DMS114 treated with DMSO at 0.1 percent for 48 hours (cell line): Measurements from ENCODE around the gene PRKCE.

Experiments used
- DNase-seq: peaks from one replicate; lab custom pipeline; 2025; ENCODE audit not compliant: unreplicated experiment; lab: John Stamatoyannopoulos, UW

PRKCE gene

GRCh38 chr2:45980161-45980865 is 328.8 kb downstream of the PRKCE start:
- no peak for DNase-seq

GRCh38 chr2:45981384-45981930 is 330.0 kb downstream of the PRKCE start:
- DNase-seq: no peak

GRCh38 chr2:45982096-45982495 is 330.6 kb downstream of the PRKCE start:
- no peak for DNase-seq

GRCh38 chr2:45983213-45983612 is 331.7 kb downstream of the PRKCE start:
- DNase-seq: no peak

GRCh38 chr2:45984366-45984765 is 332.9 kb downstream of the PRKCE start:
- DNase-seq: no peak

GRCh38 chr2:45984896-45985473 is 333.5 kb downstream of the PRKCE start:
- no peak for DNase-seq

- no peak for DNase-seq
Measured at GRCh38 chr2:45986509-45986908, 335.0 kb downstream of the PRKCE start.

- DNase-seq: no peak
Measured at GRCh38 chr2:45987856-45988255, 336.4 kb downstream of the PRKCE start.

- DNase-seq: no peak
Measured at GRCh38 chr2:45988879-45989278, 337.4 kb downstream of the PRKCE start.

- no peak for DNase-seq
Measured at GRCh38 chr2:45990131-45990530, 338.7 kb downstream of the PRKCE start.

GRCh38 chr2:45992021-45992740 is 340.7 kb downstream of the PRKCE start:
- DNase-seq: no peak

- no peak for DNase-seq
Measured at GRCh38 chr2:45992741-45993475, 341.4 kb downstream of the PRKCE start.

GRCh38 chr2:45993476-45993991 is 342.1 kb downstream of the PRKCE start:
- DNase-seq: peak; percentile 51

GRCh38 chr2:45994060-45994459 is 342.6 kb downstream of the PRKCE start:
- DNase-seq: no peak

- no peak for DNase-seq
Measured at GRCh38 chr2:46000660-46001059, 349.2 kb downstream of the PRKCE start.

GRCh38 chr2:46001290-46001689 is 349.8 kb downstream of the PRKCE start:
- DNase-seq: no peak

- no peak for DNase-seq
Measured at GRCh38 chr2:46001741-46002506, 350.4 kb downstream of the PRKCE start.

- DNase-seq: no peak
Measured at GRCh38 chr2:46002507-46002883, 351.0 kb downstream of the PRKCE start.

GRCh38 chr2:46002947-46003346 is 351.5 kb downstream of the PRKCE start:
- DNase-seq: no peak

- no peak for DNase-seq
Measured at GRCh38 chr2:46003903-46004473, 352.5 kb downstream of the PRKCE start.
